ENCODE measurements around the gene KMT2B. TPM values are rescaled to one million over a fixed set of nuclear protein-coding genes. Genes with fewer than 3 reads are reported as not detected.

KMT2B gene
- total RNA-seq, 1 donor, result 6.5 TPM

DNA sequence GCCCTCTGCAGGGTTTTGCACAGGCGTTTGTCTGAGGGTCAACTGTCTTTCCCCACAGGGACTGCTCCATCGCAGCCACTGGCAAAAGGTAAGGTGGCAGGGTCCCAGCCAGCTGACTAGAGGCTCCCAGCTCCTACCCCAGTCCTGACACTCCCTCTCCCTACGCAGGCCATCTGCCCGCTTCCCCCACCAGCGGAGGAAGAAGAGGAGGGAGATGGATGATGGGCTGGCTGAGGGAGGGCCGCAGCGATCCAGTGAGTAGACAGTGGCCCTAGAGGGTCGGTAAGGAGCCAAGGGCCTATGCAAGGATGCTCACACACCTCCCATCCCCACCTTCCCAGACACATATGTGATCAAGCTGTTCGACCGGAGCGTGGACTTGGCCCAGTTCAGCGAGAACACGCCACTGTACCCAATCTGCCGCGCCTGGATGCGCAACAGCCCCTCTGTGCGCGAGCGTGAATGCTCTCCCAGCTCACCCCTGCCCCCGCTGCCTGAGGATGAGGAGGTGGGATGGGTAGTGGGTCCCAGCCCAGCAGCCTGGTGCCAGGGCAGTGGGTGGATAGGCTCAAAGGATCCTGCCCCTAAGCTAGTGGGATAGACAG, 35.0 kb downstream of the KMT2B start:
- peaks cover 8% of the 10 kb centered on the region for H4K20me1 ChIP-seq (ENCODE audit: insufficient read depth, low read length)
- H3K27ac ChIP-seq (ENCODE audit: low read depth, low read length), result no peak overlapping the region
- no peak overlapping the region for H2AFZ ChIP-seq (ENCODE audit: low read length)
- peaks cover 21% of the 10 kb centered on the region for H3K79me2 ChIP-seq (ENCODE audit: insufficient read depth, low read length)
- peaks cover 26% of the 10 kb centered on the region for H3K36me3 ChIP-seq (ENCODE audit: insufficient read depth, low read length)
- no peaks in the 10 kb centered on the region for H3K9me3 ChIP-seq (ENCODE audit: low read depth, low read length)
- TF ChIP-seq, protein P1, sequence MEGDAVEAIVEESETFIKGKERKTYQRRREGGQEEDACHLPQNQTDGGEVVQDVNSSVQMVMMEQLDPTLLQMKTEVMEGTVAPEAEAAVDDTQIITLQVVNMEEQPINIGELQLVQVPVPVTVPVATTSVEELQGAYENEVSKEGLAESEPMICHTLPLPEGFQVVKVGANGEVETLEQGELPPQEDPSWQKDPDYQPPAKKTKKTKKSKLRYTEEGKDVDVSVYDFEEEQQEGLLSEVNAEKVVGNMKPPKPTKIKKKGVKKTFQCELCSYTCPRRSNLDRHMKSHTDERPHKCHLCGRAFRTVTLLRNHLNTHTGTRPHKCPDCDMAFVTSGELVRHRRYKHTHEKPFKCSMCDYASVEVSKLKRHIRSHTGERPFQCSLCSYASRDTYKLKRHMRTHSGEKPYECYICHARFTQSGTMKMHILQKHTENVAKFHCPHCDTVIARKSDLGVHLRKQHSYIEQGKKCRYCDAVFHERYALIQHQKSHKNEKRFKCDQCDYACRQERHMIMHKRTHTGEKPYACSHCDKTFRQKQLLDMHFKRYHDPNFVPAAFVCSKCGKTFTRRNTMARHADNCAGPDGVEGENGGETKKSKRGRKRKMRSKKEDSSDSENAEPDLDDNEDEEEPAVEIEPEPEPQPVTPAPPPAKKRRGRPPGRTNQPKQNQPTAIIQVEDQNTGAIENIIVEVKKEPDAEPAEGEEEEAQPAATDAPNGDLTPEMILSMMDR (IDR thresholded peaks at IDR 0.05; ENCODE audit: extremely low read depth, low read depth, low read length), result no peak
- H3K4me3 ChIP-seq (ENCODE audit: insufficient read depth, low read length), result no peak overlapping the region
- no peaks in the 10 kb centered on the region for H3K27me3 ChIP-seq (ENCODE audit: insufficient read depth, low read length)
- no peak for DNase-seq (ENCODE audit: insufficient read length, low spot score, missing footprints)
- peaks cover 26% of the 10 kb centered on the region for H3K4me1 ChIP-seq (ENCODE audit: insufficient read depth, low read length)
- no peak overlapping the region for H3K4me2 ChIP-seq (ENCODE audit: insufficient read depth, low read length)

DNA sequence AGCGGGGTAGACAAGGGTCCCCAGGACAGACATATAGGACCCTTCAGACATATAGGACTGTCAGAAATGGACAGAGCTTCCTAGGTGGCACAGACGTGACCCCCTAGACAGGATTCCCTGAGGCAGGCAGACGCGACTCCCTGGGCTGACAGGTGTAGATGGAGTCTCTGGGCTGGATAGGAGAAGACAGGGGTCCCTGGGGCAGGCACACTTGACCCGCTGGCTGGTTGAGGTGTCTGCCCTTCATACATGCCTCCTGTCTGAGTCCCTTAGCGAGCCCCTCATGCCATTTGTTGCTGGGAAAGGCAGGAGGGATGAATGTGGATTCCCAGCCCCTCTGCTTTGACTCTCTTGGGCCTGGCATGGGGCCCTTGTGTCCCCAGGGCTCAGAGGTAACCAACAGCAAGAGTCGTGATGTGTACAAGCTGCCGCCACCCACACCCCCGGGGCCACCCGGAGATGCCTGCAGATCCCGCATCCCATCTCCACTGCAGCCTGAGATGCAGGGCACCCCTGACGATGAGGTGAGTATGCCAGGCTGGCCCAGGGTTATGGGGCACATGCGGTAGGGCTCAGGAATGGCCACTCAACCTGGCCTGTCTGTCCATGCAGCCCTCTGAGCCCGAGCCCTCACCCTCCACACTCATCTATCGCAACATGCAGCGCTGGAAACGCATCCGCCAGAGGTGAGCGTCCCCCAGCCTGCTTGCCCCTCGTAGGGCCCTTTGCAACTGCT, 36.0 kb downstream of the KMT2B start:
- Histone ChIP-seq H3K9me3 (ENCODE audit: low read depth, low read length) (no peaks in the 10 kb centered on the region), H3K4me3 (ENCODE audit: insufficient read depth, low read length) (no peak overlapping the region), H3K4me2 (ENCODE audit: insufficient read depth, low read length) (no peak overlapping the region), H3K4me1 (ENCODE audit: insufficient read depth, low read length) (peaks cover 30% of the 10 kb centered on the region), H2AFZ (ENCODE audit: low read length) (no peak overlapping the region), H3K79me2 (ENCODE audit: insufficient read depth, low read length) (peaks cover 23% of the 10 kb centered on the region), H3K36me3 (ENCODE audit: insufficient read depth, low read length) (peaks cover 26% of the 10 kb centered on the region), H3K27me3 (ENCODE audit: insufficient read depth, low read length) (no peaks in the 10 kb centered on the region), H3K27ac (ENCODE audit: low read depth, low read length) (no peak overlapping the region), H4K20me1 (ENCODE audit: insufficient read depth, low read length) (peaks cover 8% of the 10 kb centered on the region)
- TF ChIP-seq, protein P1 (IDR thresholded peaks at IDR 0.05; ENCODE audit: extremely low read depth, low read depth, low read length), result no peak
- DNase-seq (ENCODE audit: insufficient read length, low spot score, missing footprints), result peak; percentile 65

DNA sequence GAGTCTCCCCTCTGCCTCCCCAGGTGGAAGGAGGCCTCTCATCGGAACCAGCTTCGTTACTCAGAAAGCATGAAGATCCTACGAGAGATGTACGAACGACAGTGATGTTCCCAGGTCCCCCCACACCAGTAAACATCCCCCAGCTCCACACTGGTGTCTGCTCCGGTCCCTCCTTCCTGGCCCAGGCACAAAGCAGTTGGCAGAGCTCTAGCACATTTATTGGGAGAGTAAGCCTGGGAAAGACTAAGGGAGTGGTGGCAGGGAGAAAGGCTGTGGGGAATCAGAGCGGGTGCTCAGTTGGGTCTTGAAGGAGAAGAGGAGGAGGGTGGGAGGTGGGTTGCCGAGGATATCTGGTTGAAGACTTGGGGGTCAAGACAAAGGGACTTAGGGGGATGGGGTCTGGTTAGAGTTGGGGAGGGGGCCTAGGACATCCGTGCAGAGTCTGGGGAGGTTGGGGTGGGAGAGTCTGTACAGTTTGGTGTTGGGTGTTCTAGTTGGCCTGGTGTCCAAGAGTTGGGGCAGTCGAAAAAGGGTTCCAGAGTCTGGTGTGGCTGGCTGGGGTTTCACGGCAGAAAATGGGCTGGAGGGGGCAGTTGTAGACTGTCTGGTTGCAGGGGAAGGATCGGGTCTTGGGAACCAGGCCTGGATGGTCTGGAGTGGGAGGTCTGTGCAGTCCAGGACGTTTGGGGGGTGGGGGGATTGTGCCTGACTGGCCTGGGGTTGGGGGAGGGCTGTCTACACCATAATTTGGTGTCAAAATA, 36.7 kb downstream of the KMT2B start:
- peak overlapping the region; percentile 64 for H3K4me2 ChIP-seq (ENCODE audit: insufficient read depth, low read length)
- peak overlapping the region; percentile 76 for H3K4me3 ChIP-seq (ENCODE audit: insufficient read depth, low read length)
- peak; percentile 69 for DNase-seq (ENCODE audit: insufficient read length, low spot score, missing footprints)
- H3K36me3 ChIP-seq (ENCODE audit: insufficient read depth, low read length), result peaks cover 26% of the 10 kb centered on the region
- H3K9me3 ChIP-seq (ENCODE audit: low read depth, low read length), result no peaks in the 10 kb centered on the region
- no peak overlapping the region for H2AFZ ChIP-seq (ENCODE audit: low read length)
- H3K27ac ChIP-seq (ENCODE audit: low read depth, low read length), result peak overlapping the region; percentile 84
- H3K27me3 ChIP-seq (ENCODE audit: insufficient read depth, low read length), result no peaks in the 10 kb centered on the region
- peaks cover 24% of the 10 kb centered on the region for H3K79me2 ChIP-seq (ENCODE audit: insufficient read depth, low read length)
- TF ChIP-seq, protein P1 (IDR thresholded peaks at IDR 0.05; ENCODE audit: extremely low read depth, low read depth, low read length), result no peak
- peaks cover 14% of the 10 kb centered on the region for H4K20me1 ChIP-seq (ENCODE audit: insufficient read depth, low read length)
- peaks cover 29% of the 10 kb centered on the region for H3K4me1 ChIP-seq (ENCODE audit: insufficient read depth, low read length)

DNA sequence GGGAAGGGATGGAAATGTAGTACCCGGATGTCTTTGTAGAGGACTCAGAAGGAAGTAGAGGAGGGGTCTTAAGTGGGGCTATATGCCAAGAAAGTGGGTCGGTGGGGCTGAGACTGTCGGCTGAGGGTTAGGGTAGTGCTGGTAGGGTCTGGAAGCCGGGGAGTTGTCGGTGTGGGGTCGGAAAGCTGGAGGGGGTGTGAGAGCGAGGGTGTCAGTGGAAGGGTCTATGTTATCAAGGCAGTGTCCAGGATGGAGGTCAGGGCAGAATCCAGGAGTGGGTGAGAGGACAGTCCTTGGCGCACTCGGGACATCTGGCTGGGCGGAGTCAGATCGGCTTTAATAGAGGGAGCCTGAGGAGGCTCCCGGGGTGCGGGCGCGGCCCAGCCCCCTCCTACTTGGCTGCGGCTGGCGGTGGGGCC, 37.3 kb downstream of the KMT2B start:
- no peak for DNase-seq (ENCODE audit: insufficient read length, low spot score, missing footprints)
- Histone ChIP-seq H3K4me3 (ENCODE audit: insufficient read depth, low read length) (peak overlapping the region; percentile 76), H3K9me3 (ENCODE audit: low read depth, low read length) (no peaks in the 10 kb centered on the region), H4K20me1 (ENCODE audit: insufficient read depth, low read length) (peaks cover 15% of the 10 kb centered on the region), H3K27me3 (ENCODE audit: insufficient read depth, low read length) (no peaks in the 10 kb centered on the region), H3K27ac (ENCODE audit: low read depth, low read length) (peak overlapping the region; percentile 84), H3K4me1 (ENCODE audit: insufficient read depth, low read length) (peaks cover 27% of the 10 kb centered on the region), H3K79me2 (ENCODE audit: insufficient read depth, low read length) (peaks cover 24% of the 10 kb centered on the region), H3K4me2 (ENCODE audit: insufficient read depth, low read length) (peak overlapping the region; percentile 64), H3K36me3 (ENCODE audit: insufficient read depth, low read length) (peaks cover 27% of the 10 kb centered on the region), H2AFZ (ENCODE audit: low read length) (no peak overlapping the region)
- TF ChIP-seq, protein P1 (IDR thresholded peaks at IDR 0.05; ENCODE audit: extremely low read depth, low read depth, low read length), result no peak
